ENCODE data around the gene HSF4. TPM values are rescaled to one million over a fixed set of nuclear protein-coding genes. Genes with fewer than 3 reads are reported as not detected.

HSF4 gene
- total and polyA plus RNA-seq, 2 donors (not counting 3 experiments of a cell fraction or from before 2014, with no cell fraction given) = 4.8 to 5.5 TPM

- dilution Hi-C loops (cut with MboI; ENCODE audit: extremely low pct_ligation_motif_present, low sequenced_read_pairs) (no loop called here), intact Hi-C loops (cut with micrococcal nuclease) (no loop called here)
- peaks cover 2 to 43% of the 10 kb centered on the region in 2 experiments for H3K36me3 ChIP-seq (ENCODE audit: control insufficient read depth in 2 of 2, extremely low read depth in 1 of 2, insufficient read depth in 2 of 2, low read length in 2 of 2)
- TF ChIP-seq POLR2A (IDR thresholded peaks at IDR 0.05; ENCODE audit: low read depth, low read length) (no peak), GATA2 (IDR thresholded peaks at IDR 0.05; ENCODE audit: insufficient read depth, insufficient read length, low read depth, low read length) (no peak), MAX (IDR thresholded peaks at IDR 0.05; ENCODE audit: insufficient read depth, insufficient read length) (no peak)
- no peak overlapping the region for H3K27ac ChIP-seq (ENCODE audit: insufficient read depth, low read depth, low read length)
- H3K9me3 ChIP-seq (replicated peaks; ENCODE audit: control insufficient read depth, insufficient read depth, low read length) = no peaks in the 10 kb centered on the region
- peaks cover 0 to 5% of the 10 kb centered on the region in 2 experiments for H3K27me3 ChIP-seq (ENCODE audit: control insufficient read depth in 2 of 2, insufficient read depth in 2 of 2, low read length in 2 of 2)
- CTCF ChIA-PET = interaction anchor here (1.5 to 1.8 kb wide), 2 partner anchors 8 to 130 kb away, joined by 5 to 7 read pairs; no protein-coding TSS in a partner anchor
- DNase-seq (ENCODE audit: low read depth, low spot score) (no peak), FAIRE-seq (no peak)
- no peak overlapping the region for H3K4me3 ChIP-seq (replicated peaks in 1 of 3; ENCODE audit: insufficient read depth in 1 of 3, low read depth in 1 of 3, low read length in 3 of 3)
- H3K79me2 ChIP-seq (ENCODE audit: control insufficient read depth, insufficient read depth, low read length) = no peaks in the 10 kb centered on the region
- no peaks in the 10 kb centered on the region for H4K20me1 ChIP-seq (replicated peaks; ENCODE audit: control insufficient read depth, extremely low read depth, insufficient read depth, low read length)
- peaks cover 3% of the 10 kb centered on the region for H3K4me1 ChIP-seq (ENCODE audit: control insufficient read depth, extremely low read depth, insufficient read depth, low read length)
- no TSS peak for BruUV-seq (replicated peaks)
- no peak overlapping the region for H3K9ac ChIP-seq (replicated peaks; ENCODE audit: extremely low read depth, insufficient read depth, low read length)
- no peak overlapping the region for H2AFZ ChIP-seq (ENCODE audit: low read depth, low read length)
- no peak overlapping the region for H3K4me2 ChIP-seq (ENCODE audit: insufficient read depth, low read length)
- H3K9me1 ChIP-seq (replicated peaks; ENCODE audit: control insufficient read depth, extremely low read depth, insufficient read depth, low read length) = no peaks in the 10 kb centered on the region
- POLR2A ChIA-PET = no interaction called here
Observed at GRCh38 chr16:67147437-67148140, 17.0 kb upstream of the HSF4 start.

- CTCF ChIA-PET = interaction anchor here (1.0 to 1.5 kb wide), 2 partner anchors 37 to 66 kb away, joined by 3 to 4 read pairs; no protein-coding TSS in a partner anchor
- no peaks in the 10 kb centered on the region for H3K9me3 ChIP-seq (replicated peaks; ENCODE audit: control insufficient read depth, insufficient read depth, low read length)
- dilution Hi-C loops (cut with MboI; ENCODE audit: extremely low pct_ligation_motif_present, low sequenced_read_pairs) = no loop called here
- no peak overlapping the region for H3K4me2 ChIP-seq (ENCODE audit: insufficient read depth, low read length)
- no peaks in the 10 kb centered on the region for H4K20me1 ChIP-seq (replicated peaks; ENCODE audit: control insufficient read depth, extremely low read depth, insufficient read depth, low read length)
- H3K27ac ChIP-seq (ENCODE audit: insufficient read depth, low read depth, low read length) = no peak overlapping the region
- TF ChIP-seq POLR2A (IDR thresholded peaks at IDR 0.05; ENCODE audit: low read depth, low read length) (no peak), EZH2 (IDR thresholded peaks at IDR 0.05; ENCODE audit: borderline replicate concordance, low read depth, low read length, severe bottlenecking) (no peak), MYC (IDR thresholded peaks at IDR 0.05; ENCODE audit: low read depth, low read length) (no peak), GATA2 (IDR thresholded peaks at IDR 0.05; ENCODE audit: insufficient read depth, insufficient read length, low read depth, low read length) (no peak), POLR2AphosphoS5 (IDR thresholded peaks at IDR 0.05; ENCODE audit: insufficient read depth, low read depth, low read length) (no peak), JUN (IDR thresholded peaks at IDR 0.05; ENCODE audit: borderline replicate concordance, insufficient read depth, insufficient read length, low read depth) (no peak), FOS (IDR thresholded peaks at IDR 0.05; ENCODE audit: borderline replicate concordance, insufficient read depth, low read length) (no peak)
- TF ChIP-seq, protein P1, sequence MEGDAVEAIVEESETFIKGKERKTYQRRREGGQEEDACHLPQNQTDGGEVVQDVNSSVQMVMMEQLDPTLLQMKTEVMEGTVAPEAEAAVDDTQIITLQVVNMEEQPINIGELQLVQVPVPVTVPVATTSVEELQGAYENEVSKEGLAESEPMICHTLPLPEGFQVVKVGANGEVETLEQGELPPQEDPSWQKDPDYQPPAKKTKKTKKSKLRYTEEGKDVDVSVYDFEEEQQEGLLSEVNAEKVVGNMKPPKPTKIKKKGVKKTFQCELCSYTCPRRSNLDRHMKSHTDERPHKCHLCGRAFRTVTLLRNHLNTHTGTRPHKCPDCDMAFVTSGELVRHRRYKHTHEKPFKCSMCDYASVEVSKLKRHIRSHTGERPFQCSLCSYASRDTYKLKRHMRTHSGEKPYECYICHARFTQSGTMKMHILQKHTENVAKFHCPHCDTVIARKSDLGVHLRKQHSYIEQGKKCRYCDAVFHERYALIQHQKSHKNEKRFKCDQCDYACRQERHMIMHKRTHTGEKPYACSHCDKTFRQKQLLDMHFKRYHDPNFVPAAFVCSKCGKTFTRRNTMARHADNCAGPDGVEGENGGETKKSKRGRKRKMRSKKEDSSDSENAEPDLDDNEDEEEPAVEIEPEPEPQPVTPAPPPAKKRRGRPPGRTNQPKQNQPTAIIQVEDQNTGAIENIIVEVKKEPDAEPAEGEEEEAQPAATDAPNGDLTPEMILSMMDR (IDR thresholded peaks at IDR 0.05; ENCODE audit: extremely low read depth in 1 of 2, insufficient read depth in 1 of 2, low read depth in 1 of 2, low read length in 2 of 2) = no peak
- H2AFZ ChIP-seq (ENCODE audit: low read depth, low read length) = no peak overlapping the region
- no peak for FAIRE-seq
- H3K27me3 ChIP-seq (ENCODE audit: control insufficient read depth in 2 of 2, insufficient read depth in 2 of 2, low read length in 2 of 2) = peaks cover 0 to 5% of the 10 kb centered on the region in 2 experiments
- H3K79me2 ChIP-seq (ENCODE audit: control insufficient read depth, insufficient read depth, low read length) = no peaks in the 10 kb centered on the region
- no peak overlapping the region for H3K4me3 ChIP-seq (replicated peaks in 1 of 3; ENCODE audit: insufficient read depth in 1 of 3, low read depth in 1 of 3, low read length in 3 of 3)
- intact Hi-C loops (cut with micrococcal nuclease) = no loop called here
- POLR2A ChIA-PET = no interaction called here
- no peak overlapping the region for H3K9ac ChIP-seq (replicated peaks; ENCODE audit: extremely low read depth, insufficient read depth, low read length)
- BruUV-seq (replicated peaks) = no TSS peak
- no peaks in the 10 kb centered on the region for H3K9me1 ChIP-seq (replicated peaks; ENCODE audit: control insufficient read depth, extremely low read depth, insufficient read depth, low read length)
- H3K36me3 ChIP-seq (ENCODE audit: control insufficient read depth in 2 of 2, extremely low read depth in 1 of 2, insufficient read depth in 2 of 2, low read length in 2 of 2) = peaks cover 2 to 37% of the 10 kb centered on the region in 2 experiments
- H3K4me1 ChIP-seq (ENCODE audit: control insufficient read depth, extremely low read depth, insufficient read depth, low read length) = peaks cover 3% of the 10 kb centered on the region
- DNase-seq (ENCODE audit: low read depth, low spot score) = no peak
Observed at GRCh38 chr16:67148221-67148620, 16.3 kb upstream of the HSF4 start.

All from endothelial cell of umbilical vein (primary cell).